ENCODE measurements around the gene MCIDAS. TPM values are rescaled to one million over a fixed set of nuclear protein-coding genes. Genes with fewer than 3 reads are reported as not detected.

The MCIDAS gene
- total RNA-seq, 1 donor from 2014 or later, result not detected

GRCh38 chr5:55173687-55174230, 53.4 kb downstream of the MCIDAS start:
- H3K4me1 Mint-ChIP-seq, result peaks cover 37% of the 10 kb centered on the region
- H3K9me3 Mint-ChIP-seq, result peaks cover 5% of the 10 kb centered on the region
- ATAC-seq (ENCODE audit: low read depth) (peak; percentile 5), DNase-seq (peak; percentile 17)
- no peak for TF ChIP-seq CTCF (IDR thresholded peaks at IDR 0.05)
- ChIA-PET POLR2A (no interaction called here), CTCF (no interaction called here)
- peaks cover 57% of the 10 kb centered on the region for H3K27me3 Mint-ChIP-seq
- intact Hi-C loops (cut with micrococcal nuclease), result loop anchor here (1.0 to 10.0 kb wide), 10 partner anchors 91 to 1999 kb away; partner anchors contain the start of genes ARL15, SETD9, SLC38A9 and SNX18
- peak overlapping the region; percentile 54 for H3K27ac Mint-ChIP-seq
- H3K36me3 Mint-ChIP-seq (ENCODE audit: low read depth), result no peaks in the 10 kb centered on the region
- peak overlapping the region; percentile 82 for H3K4me3 Mint-ChIP-seq

GRCh38 chr5:55172937-55173686, 54.0 kb downstream of the MCIDAS start, which contains the start of gene CDC20B:
CDC20B (minus strand) TSS chr5:55173177; CDS start chr5:55173000, 177 bp downstream.
- H3K9me3 Mint-ChIP-seq, result peaks cover 5% of the 10 kb centered on the region
- ChIA-PET CTCF (interaction anchor here (0.7 kb wide), 1 partner anchor 248 kb away, joined by 3 read pairs; no protein-coding TSS in a partner anchor), POLR2A (no interaction called here)
- peak within 1 kb of the TSS; percentile 88 for H3K4me3 Mint-ChIP-seq
- peaks cover 53% of the 10 kb centered on the region for H3K27me3 Mint-ChIP-seq
- intact Hi-C loops (cut with micrococcal nuclease), result loop anchor here (1.0 to 10.0 kb wide), 17 partner anchors 54 to 2000 kb away; partner anchors contain the start of genes ARL15, DHX29, MCIDAS and MTREX
- H3K4me1 Mint-ChIP-seq, result peaks cover 37% of the 10 kb centered on the region
- no peak for TF ChIP-seq CTCF (IDR thresholded peaks at IDR 0.05)
- ATAC-seq (ENCODE audit: low read depth), result peak; percentile 89
- H3K36me3 Mint-ChIP-seq (ENCODE audit: low read depth), result no peaks in the 10 kb centered on the region
- peak; percentile 83 for DNase-seq
- peak within 1 kb of the TSS; percentile 54 for H3K27ac Mint-ChIP-seq

GRCh38 chr5:55172051-55172899, 54.8 kb downstream of the MCIDAS start:
- POLR2A ChIA-PET, result no interaction called here
- intact Hi-C loops (cut with micrococcal nuclease), result loop anchor here (1.0 to 10.0 kb wide), 16 partner anchors 55 to 2001 kb away; partner anchors contain the start of genes ARL15, DHX29, MCIDAS and MTREX
- H3K4me1 Mint-ChIP-seq, result peaks cover 33% of the 10 kb centered on the region
- TF ChIP-seq CTCF (IDR thresholded peaks at IDR 0.05), result peak; percentile 88
- peak overlapping the region; percentile 88 for H3K4me3 Mint-ChIP-seq
- no peak for DNase-seq
- CTCF ChIA-PET, result interaction anchor here (0.6 to 1.7 kb wide), 7 partner anchors 53 to 520 kb away, joined by 3 to 18 read pairs (median 3); partner anchors contain the start of genes DHX29 and MTREX
- peaks cover under 1% of the 10 kb centered on the region for H3K9me3 Mint-ChIP-seq
- H3K36me3 Mint-ChIP-seq (ENCODE audit: low read depth), result no peaks in the 10 kb centered on the region
- peaks cover 51% of the 10 kb centered on the region for H3K27me3 Mint-ChIP-seq
- H3K27ac Mint-ChIP-seq, result no peak overlapping the region
- ATAC-seq (ENCODE audit: low read depth), result peak; percentile 53

GRCh38 chr5:55171471-55171870, 55.6 kb downstream of the MCIDAS start:
- no peak for TF ChIP-seq CTCF (IDR thresholded peaks at IDR 0.05)
- Mint-ChIP-seq H3K4me1 (peaks cover 25% of the 10 kb centered on the region), H3K9me3 (no peaks in the 10 kb centered on the region), H3K4me3 (no peak overlapping the region), H3K36me3 (ENCODE audit: low read depth) (no peaks in the 10 kb centered on the region), H3K27ac (no peak overlapping the region), H3K27me3 (peaks cover 51% of the 10 kb centered on the region)
- ChIA-PET CTCF (interaction anchor here (0.7 to 1.7 kb wide), 6 partner anchors 10 to 521 kb away, joined by 3 to 18 read pairs (median 3); partner anchors contain the start of gene GPX8), POLR2A (no interaction called here)
- ATAC-seq (ENCODE audit: low read depth), result no peak
- intact Hi-C loops (cut with micrococcal nuclease), result loop anchor here (5.0 to 10.0 kb wide), 4 partner anchors 151 to 1733 kb away; partner anchors contain the start of gene SETD9
- no peak for DNase-seq

Other genes with a start within 250 kb of the MCIDAS start
- not detected in 2 replicates for gene ESM1, start 241.7 kb downstream of the MCIDAS start, total RNA-seq
- gene GZMK, start 203.1 kb downstream of the MCIDAS start, total RNA-seq, result not detected in 2 replicates
- not detected in 2 replicates for gene GZMA, start 124.7 kb downstream of the MCIDAS start, total RNA-seq
- gene GPX8, start 67.1 kb downstream of the MCIDAS start, total RNA-seq, result not detected in 2 replicates
- not detected in 2 replicates for gene CDC20B, start 54.1 kb downstream of the MCIDAS start, total RNA-seq
- gene CCNO, start 6.3 kb upstream of the MCIDAS start, total RNA-seq, result not detected in 2 replicates
- gene DHX29, start 80.4 kb upstream of the MCIDAS start, total RNA-seq, result 17.4 TPM in 2 replicates
- gene MTREX, start 80.7 kb upstream of the MCIDAS start, total RNA-seq, result 98.8 and 106 TPM in 2 replicates